IPS DF 4.7 (cell line): ENCODE results near the gene PTPRD.

Experiments
- DNase-seq: peaks from one replicate; pipeline ENCODE4 v3.0.0-alpha.2; 2013; ENCODE audit warnings: low spot score; ENCODE audit errors: extremely low read depth

The PTPRD gene

GRCh38 chr9:8733131-8733954 lies 1879.5 kb downstream of the PTPRD start:
- no peak for DNase-seq

- DNase-seq, result no peak
Observed at GRCh38 chr9:8732367-8733075, 1880.3 kb downstream of the PTPRD start.

- no peak for DNase-seq
Observed at GRCh38 chr9:8730618-8731017, 1882.2 kb downstream of the PTPRD start.

- DNase-seq, result no peak
Observed at GRCh38 chr9:8728910-8729309, 1883.9 kb downstream of the PTPRD start.

GRCh38 chr9:8727191-8727590 lies 1885.6 kb downstream of the PTPRD start:
- DNase-seq, result no peak

- DNase-seq, result no peak
Observed at GRCh38 chr9:8726692-8727091, 1886.1 kb downstream of the PTPRD start.

- DNase-seq, result no peak
Observed at GRCh38 chr9:8725635-8726034, 1887.2 kb downstream of the PTPRD start.

- DNase-seq, result no peak
Observed at GRCh38 chr9:8724284-8725018, 1888.4 kb downstream of the PTPRD start.

GRCh38 chr9:8723195-8723594 lies 1889.6 kb downstream of the PTPRD start:
- no peak for DNase-seq

- DNase-seq, result no peak
Observed at GRCh38 chr9:8719833-8720486, 1892.8 kb downstream of the PTPRD start.

GRCh38 chr9:8718121-8718725 lies 1894.6 kb downstream of the PTPRD start:
- no peak for DNase-seq

GRCh38 chr9:8717146-8717545 lies 1895.7 kb downstream of the PTPRD start:
- DNase-seq, result no peak

GRCh38 chr9:8715788-8716187 lies 1897.0 kb downstream of the PTPRD start:
- no peak for DNase-seq

- no peak for DNase-seq
Observed at GRCh38 chr9:8713811-8714165, 1899.0 kb downstream of the PTPRD start.

GRCh38 chr9:8713149-8713810 lies 1899.5 kb downstream of the PTPRD start:
- no peak for DNase-seq

- no peak for DNase-seq
Observed at GRCh38 chr9:8709731-8710130, 1903.1 kb downstream of the PTPRD start.

- no peak for DNase-seq
Observed at GRCh38 chr9:8708728-8709127, 1904.1 kb downstream of the PTPRD start.

GRCh38 chr9:8706998-8707397 lies 1905.8 kb downstream of the PTPRD start:
- DNase-seq, result no peak

GRCh38 chr9:8706531-8706930 lies 1906.3 kb downstream of the PTPRD start:
- no peak for DNase-seq

- DNase-seq, result no peak
Observed at GRCh38 chr9:8705861-8706260, 1906.9 kb downstream of the PTPRD start.

- no peak for DNase-seq
Observed at GRCh38 chr9:8703904-8704303, 1908.9 kb downstream of the PTPRD start.
